GM18511 (cell line): ENCODE results near the gene RNF213.

Experiments used
- ATAC-seq: cut with Tn5 transposase; IDR thresholded peaks from one replicate; pipeline ENCODE4 v1.9.1; 2021; ENCODE audit warnings: mild to moderate bottlenecking, moderate library complexity; ENCODE audit not compliant: unreplicated experiment

Gene RNF213

GRCh38 chr17:80443498-80443897 lies 182.8 kb downstream of the RNF213 start:
- ATAC-seq, result no peak

GRCh38 chr17:80443916-80444643 lies 183.4 kb downstream of the RNF213 start:
- ATAC-seq, result no peak

GRCh38 chr17:80444644-80444979 lies 184.0 kb downstream of the RNF213 start:
- no peak for ATAC-seq

- no peak for ATAC-seq
These were observed 184.5 kb downstream of the RNF213 start for GRCh38 chr17:80445007-80445725.

- ATAC-seq, result no peak
These were observed 185.1 kb downstream of the RNF213 start for GRCh38 chr17:80445726-80446110.

- no peak for ATAC-seq
These were observed 186.2 kb downstream of the RNF213 start for GRCh38 chr17:80446645-80447405.

- ATAC-seq, result no peak
These were observed 187.1 kb downstream of the RNF213 start for GRCh38 chr17:80447790-80448189.
